Left ventricle myocardium inferior (tissue), 1 donor: ENCODE data around the gene HMG20B. TPM values are rescaled to one million over a fixed set of nuclear protein-coding genes. Genes with fewer than 3 reads are reported as not detected.

ENCODE experiments used
- DNase-seq: peaks from one replicate; pipeline ENCODE4 v3.0.0-alpha.2; 2020
- H3K27ac ChIP-seq: fragments of 200-600 bp; replicated peaks from 2 replicates; pipeline ENCODE4 v1.8.0; 2021
- H3K27me3 ChIP-seq: fragments of 200-600 bp; 2 replicates; pipeline ENCODE4 v1.8.0; 2021; ENCODE audit warnings: low read depth
- H3K36me3 ChIP-seq: fragments of 200-600 bp; 2 replicates; pipeline ENCODE4 v1.8.0; 2021
- H3K4me1 ChIP-seq: fragments of 200-600 bp; 2 replicates; pipeline ENCODE4 v1.8.0; 2021
- H3K4me3 ChIP-seq: fragments of 200-600 bp; 2 replicates; pipeline ENCODE4 v1.8.0; 2021; ENCODE audit warnings: mild to moderate bottlenecking, moderate library complexity
- H3K9me3 ChIP-seq: fragments of 200-600 bp; replicated peaks from 2 replicates; pipeline ENCODE4 v1.8.0; 2021
- CTCF ChIP-seq: fragments of 200-600 bp; IDR thresholded peaks from 2 replicates; pipeline ENCODE4 v1.8.0; 2021; ENCODE audit warnings: antibody characterized with exemption, mild to moderate bottlenecking, borderline replicate concordance
- intact Hi-C: fragments of 100-400 bp; cut with micrococcal nuclease; formaldehyde crosslinking; loops from one replicate; pipeline ENCODE4 v1.11.0; 2022
- total RNA-seq: library from RNA; stranded (reverse); fragmentation: NEBNext Ultra II Directional; extraction: Animal tissue kit (Norgen Biotek cat#: 25700); gene quantifications from one replicate; pipeline ENCODE4 v1.2.1, GENCODE V29; 2021
- donor health status: DM: no; HTN: yes; CAD: no; lungs with severe emphysema.

The HMG20B gene
- total RNA-seq, 1 donor from 2014 or later: 34.8 TPM

DNA sequence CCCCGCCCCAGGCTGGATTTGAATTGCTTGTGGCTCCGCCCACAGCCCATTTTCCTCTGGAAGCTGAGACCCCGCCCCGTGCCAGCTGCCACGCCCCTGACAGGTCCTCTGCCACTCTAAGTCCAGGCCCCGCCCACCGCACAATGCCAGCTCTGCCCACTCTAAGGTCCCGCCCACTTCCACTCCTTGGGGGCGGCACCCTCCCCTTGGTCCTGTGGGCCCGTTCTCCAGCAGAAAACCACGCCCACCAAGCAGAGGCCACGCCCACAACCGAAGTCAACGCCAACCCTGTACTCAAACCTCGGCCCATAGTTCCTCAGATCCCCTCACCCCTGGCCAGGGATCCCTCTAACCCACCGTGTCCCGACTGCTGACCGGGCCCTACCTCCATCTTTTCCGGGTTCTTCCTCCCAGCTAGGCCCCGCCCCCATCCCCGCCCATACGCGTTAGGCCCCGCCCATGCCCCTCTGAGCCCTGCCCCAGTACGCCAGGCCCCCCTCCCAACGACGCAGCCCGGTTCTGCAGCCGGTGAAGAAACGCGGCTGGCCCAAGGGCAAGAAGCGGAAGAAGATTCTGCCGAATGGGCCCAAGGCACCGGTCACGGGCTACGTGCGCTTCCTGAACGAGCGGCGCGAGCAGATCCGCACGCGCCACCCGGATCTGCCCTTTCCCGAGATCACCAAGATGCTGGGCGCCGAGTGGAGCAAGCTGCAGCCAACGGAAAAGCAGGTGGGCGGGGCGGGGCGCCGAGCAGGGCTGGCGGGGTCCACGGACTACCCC, 1.3 kb downstream of the HMG20B start:
- Histone ChIP-seq H3K4me1 (peaks cover 34% of the 10 kb centered on the region), H3K36me3 (peaks cover 2% of the 10 kb centered on the region), H3K27me3 (no peaks in the 10 kb centered on the region), H3K4me3 (peak overlapping the region; percentile 100), H3K27ac (no peak overlapping the region), H3K9me3 (no peaks in the 10 kb centered on the region)
- intact Hi-C loops: no loop called here
- peak; percentile 77 for DNase-seq
- TF ChIP-seq CTCF: no peak

GRCh38 chr19:3575260-3575741, 2.6 kb downstream of the HMG20B start:
- Histone ChIP-seq H3K4me3 (no peak overlapping the region), H3K36me3 (peaks cover 2% of the 10 kb centered on the region), H3K9me3 (no peaks in the 10 kb centered on the region), H3K4me1 (peaks cover 34% of the 10 kb centered on the region), H3K27me3 (no peaks in the 10 kb centered on the region), H3K27ac (no peak overlapping the region)
- intact Hi-C loops: no loop called here
- DNase-seq: no peak
- TF ChIP-seq CTCF: no peak

GRCh38 chr19:3575949-3576673, 3.4 kb downstream of the HMG20B start:
- intact Hi-C loops: no loop called here
- no peak for TF ChIP-seq CTCF
- Histone ChIP-seq H3K36me3 (peaks cover 2% of the 10 kb centered on the region), H3K27me3 (no peaks in the 10 kb centered on the region), H3K9me3 (no peaks in the 10 kb centered on the region), H3K4me3 (peak overlapping the region; percentile 62), H3K27ac (peak overlapping the region; percentile 44), H3K4me1 (peaks cover 34% of the 10 kb centered on the region)
- DNase-seq: no peak

DNA sequence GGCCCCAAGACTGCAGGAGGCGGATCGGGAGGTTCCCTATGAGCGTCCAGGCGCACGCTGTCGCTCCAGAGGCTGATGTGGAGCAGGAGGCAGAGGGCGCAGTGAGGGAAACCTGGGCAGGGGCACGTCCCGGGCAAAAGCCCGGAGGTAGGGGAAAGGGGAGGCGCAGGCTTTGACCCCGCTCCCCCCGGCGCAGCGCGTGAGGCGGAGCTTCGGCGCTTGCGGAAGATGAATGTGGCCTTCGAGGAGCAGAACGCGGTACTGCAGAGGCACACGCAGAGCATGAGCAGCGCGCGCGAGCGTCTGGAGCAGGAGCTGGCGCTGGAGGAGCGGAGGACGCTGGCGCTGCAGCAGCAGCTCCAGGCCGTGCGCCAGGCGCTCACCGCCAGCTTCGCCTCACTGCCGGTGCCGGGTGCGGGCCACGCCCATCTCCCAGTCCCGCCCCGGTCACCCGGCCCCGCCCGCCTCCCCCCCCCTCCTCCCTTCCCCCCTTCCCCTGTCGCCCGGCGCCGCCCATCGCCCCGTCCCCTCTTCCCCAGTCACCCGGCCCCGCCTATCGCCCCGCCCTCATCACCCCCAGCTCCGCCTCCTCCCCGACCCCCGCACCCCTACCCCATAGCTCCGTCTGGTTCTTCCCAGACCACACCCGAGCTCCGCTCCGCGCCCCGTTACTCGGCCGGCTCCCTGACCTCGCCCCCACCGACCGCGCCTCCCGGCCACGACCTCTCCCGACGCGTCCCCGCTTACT, 4.1 kb downstream of the HMG20B start:
- H3K9me3 ChIP-seq: no peaks in the 10 kb centered on the region
- H3K4me3 ChIP-seq: peak overlapping the region; percentile 62
- H3K27ac ChIP-seq: peak overlapping the region; percentile 44
- intact Hi-C loops: no loop called here
- no peak for TF ChIP-seq CTCF
- peaks cover 33% of the 10 kb centered on the region for H3K4me1 ChIP-seq
- no peaks in the 10 kb centered on the region for H3K27me3 ChIP-seq
- peaks cover 2% of the 10 kb centered on the region for H3K36me3 ChIP-seq
- peak; percentile 62 for DNase-seq

- Histone ChIP-seq H3K4me3 (no peak overlapping the region), H3K9me3 (no peaks in the 10 kb centered on the region), H3K4me1 (peaks cover 27% of the 10 kb centered on the region), H3K36me3 (peaks cover 2% of the 10 kb centered on the region), H3K27me3 (no peaks in the 10 kb centered on the region), H3K27ac (no peak overlapping the region)
- no peak for DNase-seq
- no peak for TF ChIP-seq CTCF
- intact Hi-C loops: no loop called here
Observed at GRCh38 chr19:3577723-3578344, 5.1 kb downstream of the HMG20B start.
